Measurements from ENCODE around the gene DMAC2. TPM values are rescaled to one million over a fixed set of nuclear protein-coding genes. Genes with fewer than 3 reads are reported as not detected.
"Not testable (repeated sequence)": the region's sequence is repeated elsewhere in the genome, so short reads cannot be mapped to it uniquely, and the experiment has no call there.

The DMAC2 gene
- total and polyA plus RNA-seq, 8 donors, result 48.4 to 64.6 (median 58.4) TPM

GRCh38 chr19:41384351-41384750 is 55.4 kb downstream of the DMAC2 start:
- peaks cover 0 to 12% of the 10 kb centered on the region in 2 donors for H3K4me1 ChIP-seq
- no peak overlapping the region for H3K4me3 ChIP-seq
- no peak overlapping the region for H3K27ac ChIP-seq
- DNase-seq (no peak), ATAC-seq (no peak)
- H3K27me3 ChIP-seq, result no peaks in the 10 kb centered on the region
- no peaks in the 10 kb centered on the region for H3K9me3 ChIP-seq
- intact Hi-C loops (cut with DNase I), result no loop called here
- peaks cover 0 to 58% of the 10 kb centered on the region in 2 donors for H3K36me3 ChIP-seq
- no peak for TF ChIP-seq CTCF (IDR thresholded peaks at IDR 0.05)

- H3K4me3 ChIP-seq; ATAC-seq; DNase-seq; H3K27me3 ChIP-seq; intact Hi-C loops (cut with DNase I); H3K27ac ChIP-seq; H3K9me3 ChIP-seq: not testable (repeated sequence)
- Histone ChIP-seq H3K4me1 (peaks cover 0 to 41% of the 10 kb centered on the region in 2 donors), H3K36me3 (peaks cover 0 to 33% of the 10 kb centered on the region in 2 donors)
Observed at GRCh38 chr19:41381536-41381935, 58.2 kb downstream of the DMAC2 start.

Other genes with a start within 250 kb of the DMAC2 start
- 10 to 100 TPM; 12.5 to 22.5 TPM for gene CYP2S1, start 246.7 kb downstream of the DMAC2 start, total RNA-seq
- gene CYP2S1, start 246.7 kb downstream of the DMAC2 start, polyA plus RNA-seq (ENCODE audit: insufficient read length in 6 of 6), result 1 to 10 TPM; 2.6 to 5.8 (median 3.5) TPM
- gene AXL, start 220.7 kb downstream of the DMAC2 start, total RNA-seq, result 10 to 100 TPM; 35.2 to 48.2 TPM
- 10 to 100 TPM; 30.4 to 40.5 (median 33.4) TPM for gene AXL, start 220.7 kb downstream of the DMAC2 start, polyA plus RNA-seq (ENCODE audit: insufficient read length in 6 of 6)
- gene HNRNPUL1, start 175.5 kb downstream of the DMAC2 start, total RNA-seq, result 100 to 1,000 TPM; 168 to 174 TPM
- gene HNRNPUL1, start 175.5 kb downstream of the DMAC2 start, polyA plus RNA-seq (ENCODE audit: insufficient read length in 6 of 6), result 100 to 1,000 TPM; 209 to 240 (median 228) TPM
- 10 to 100 TPM; 25.3 to 30.2 TPM for gene CCDC97, start 129.7 kb downstream of the DMAC2 start, total RNA-seq
- gene CCDC97, start 129.7 kb downstream of the DMAC2 start, polyA plus RNA-seq (ENCODE audit: insufficient read length in 6 of 6), result 10 to 100 TPM; 27.1 to 36.9 (median 34.3) TPM
- gene TGFB1, start 86.0 kb downstream of the DMAC2 start, total RNA-seq, result 10 to 100 TPM; 73.1 to 98.0 TPM
- 10 to 100 TPM; 29.8 to 46.6 (median 37.7) TPM for gene TGFB1, start 86.0 kb downstream of the DMAC2 start, polyA plus RNA-seq (ENCODE audit: insufficient read length in 6 of 6)
- gene B9D2, start 75.8 kb downstream of the DMAC2 start, total RNA-seq, result 1 to 10 TPM; 7.8 to 8.8 TPM
- gene B9D2, start 75.8 kb downstream of the DMAC2 start, polyA plus RNA-seq (ENCODE audit: insufficient read length in 6 of 6), result 1 to 10 TPM; 6.6 to 8.6 (median 7.5) TPM
- gene TMEM91, start 63.4 kb downstream of the DMAC2 start, total RNA-seq, result 10 to 100 TPM; 10.1 to 14.3 TPM
- gene TMEM91, start 63.4 kb downstream of the DMAC2 start, polyA plus RNA-seq (ENCODE audit: insufficient read length in 6 of 6), result 10 to 100 TPM; 12.1 to 22.0 (median 20.0) TPM
- gene EXOSC5, start 42.6 kb downstream of the DMAC2 start, total RNA-seq, result 10 to 100 TPM; 10.3 to 17.4 TPM
- 10 to 100 TPM; 13.9 to 19.5 (median 15.2) TPM for gene EXOSC5, start 42.6 kb downstream of the DMAC2 start, polyA plus RNA-seq (ENCODE audit: insufficient read length in 6 of 6)
- gene BCKDHA, start 42.1 kb downstream of the DMAC2 start, total RNA-seq, result 10 to 100 TPM; 12.1 to 17.8 TPM
- gene BCKDHA, start 42.1 kb downstream of the DMAC2 start, polyA plus RNA-seq (ENCODE audit: insufficient read length in 6 of 6), result 10 to 100 TPM; 30.0 to 35.4 (median 32.4) TPM
- gene B3GNT8, start 12.5 kb downstream of the DMAC2 start, total RNA-seq, result 10 to 100 TPM; 21.8 to 41.5 TPM
- 1 to 10 TPM; 2.5 to 9.6 (median 5.1) TPM for gene B3GNT8, start 12.5 kb downstream of the DMAC2 start, polyA plus RNA-seq (ENCODE audit: insufficient read length in 6 of 6)
- not detected for gene ERICH4, start 3.2 kb upstream of the DMAC2 start, total RNA-seq
- gene ERICH4, start 3.2 kb upstream of the DMAC2 start, polyA plus RNA-seq (ENCODE audit: insufficient read length in 6 of 6), result 1 to 10 TPM in 1 of 6 donors, under 1 TPM in 5; 0.55 to 1.1 (median 0.79) TPM
- gene CEACAM21, start 136.3 kb upstream of the DMAC2 start, total RNA-seq, result 1 to 10 TPM; 4.8 to 6.3 TPM
- 1 to 10 TPM; 3.9 to 8.9 (median 7.9) TPM for gene CEACAM21, start 136.3 kb upstream of the DMAC2 start, polyA plus RNA-seq (ENCODE audit: insufficient read length in 6 of 6)
- 10 to 100 TPM in 1 of 2 donors, 1 to 10 TPM in 1; 2.7 to 13.7 TPM for gene CEACAM4, start 187.2 kb upstream of the DMAC2 start, total RNA-seq
- under 1 TPM in 3 of 6 donors, not detected in 3; 0.13 to 0.28 (median 0.24) TPM for gene CEACAM4, start 187.2 kb upstream of the DMAC2 start, polyA plus RNA-seq (ENCODE audit: insufficient read length in 6 of 6)
- under 1 TPM; 0.18 to 0.44 TPM for gene CEACAM7, start 248.4 kb upstream of the DMAC2 start, total RNA-seq
- gene CEACAM7, start 248.4 kb upstream of the DMAC2 start, polyA plus RNA-seq (ENCODE audit: insufficient read length in 6 of 6), result under 1 TPM in 4 of 6 donors, not detected in 2; 0.09 to 0.23 (median 0.10) TPM